PC-9 (cell line): ENCODE measurements around the gene SLC16A4. TPM values are rescaled to one million over a fixed set of nuclear protein-coding genes. Genes with fewer than 3 reads are reported as not detected.

Source experiments
- BruUV-seq: library from RNA; stranded (reverse); fragments of 400-500 nt; replicated peaks from 2 replicates; lab custom pipeline; 2021; lab: Mats Ljungman, UMichigan
- CTCF ChIA-PET: fragments of 300-600 bp; sonication (Branson Sonifier 250); formaldehyde crosslinking; loops from one replicate; lab custom pipeline; 2022; ENCODE audit warnings: antibody characterized with exemption; lab: Charles Lee
- POLR2A ChIA-PET: fragments of 300-600 bp; sonication (Branson Sonifier 250); formaldehyde crosslinking; loops from one replicate; lab custom pipeline; 2022; ENCODE audit warnings: antibody characterized with exemption; ENCODE audit not compliant: unreplicated experiment; lab: Charles Lee
- DNase-seq, 2 experiments: peaks; one replicate each; pipeline versions ENCODE4 v3.0.0 to v3.0.0-alpha.2; 2015 to 2022; ENCODE audit warnings: mixed read lengths in 1 of 2
- H2AFZ ChIP-seq: fragments of 200-600 bp; sonication (generic); 2 replicates; pipeline ENCODE4 v1.8.1; 2017; ENCODE audit warnings: antibody characterized with exemption
- H3F3A ChIP-seq: fragments of 200-600 bp; sonication (generic); 2 replicates; pipeline ENCODE4 v1.8.1; 2017; ENCODE audit warnings: antibody characterized with exemption, mild to moderate bottlenecking, low read depth; ENCODE audit not compliant: insufficient read depth
- H3K27ac ChIP-seq: fragments of 200-600 bp; sonication (generic); 2 replicates; pipeline ENCODE4 v1.6.1; 2016; ENCODE audit warnings: mixed run types
- H3K27me3 ChIP-seq: fragments of 200-600 bp; sonication (generic); 2 replicates; pipeline ENCODE4 v1.6.1; 2016; ENCODE audit warnings: low read depth, mixed run types; ENCODE audit not compliant: insufficient read depth
- H3K36me3 ChIP-seq: fragments of 200-600 bp; sonication (generic); 2 replicates; pipeline ENCODE4 v1.6.1; 2016; ENCODE audit warnings: low read depth, mixed run types
- H3K4me1 ChIP-seq: fragments of 200-600 bp; sonication (generic); replicated peaks from 2 replicates; pipeline ENCODE4 v1.6.1; 2016; ENCODE audit warnings: mixed run types; ENCODE audit not compliant: insufficient read depth
- H3K4me2 ChIP-seq: fragments of 200-600 bp; sonication (generic); 2 replicates; pipeline ENCODE4 v1.6.1; 2017; ENCODE audit warnings: mixed run types
- H3K4me3 ChIP-seq: fragments of 200-600 bp; sonication (generic); 2 replicates; pipeline ENCODE4 v1.6.1; 2016; ENCODE audit warnings: mixed run types
- H3K79me2 ChIP-seq: fragments of 200-600 bp; sonication (generic); 2 replicates; pipeline ENCODE4 v1.6.1; 2017; ENCODE audit warnings: low read depth, mixed run types
- H3K9me2 ChIP-seq: fragments of 200-600 bp; sonication (generic); 2 replicates; pipeline ENCODE4 v1.8.1; 2017; ENCODE audit warnings: mild to moderate bottlenecking; ENCODE audit not compliant: insufficient read depth
- H3K9me3 ChIP-seq: fragments of 200-600 bp; sonication (generic); 2 replicates; pipeline ENCODE4 v1.8.1; 2016; ENCODE audit warnings: low read depth; ENCODE audit not compliant: insufficient read depth
- H4K20me1 ChIP-seq: fragments of 200-600 bp; sonication (generic); 2 replicates; pipeline ENCODE4 v1.8.1; 2017; ENCODE audit not compliant: insufficient read depth
- EZH2 ChIP-seq: fragments of 200-600 bp; sonication (generic); IDR thresholded peaks from 2 replicates; pipeline ENCODE4 v1.8.0; 2017; ENCODE audit warnings: antibody characterized with exemption, low read depth
- intact Hi-C: fragments of 100-400 bp; cut with micrococcal nuclease; formaldehyde crosslinking; loops from one replicate; pipeline ENCODE4 v1.10.0; 2022; ENCODE audit not compliant: unreplicated experiment
- total RNA-seq: library from RNA; stranded (reverse); gene quantifications from 2 replicates; pipeline ENCODE4 v1.2.3, GENCODE V29; 2021
- TF ChIP-seq, protein P1 (sequence below): fragments of 200-600 bp; sonication (generic); conservative IDR thresholded peaks from 2 replicates; pipeline ENCODE4 v1.6.1; 2017; ENCODE audit warnings: mixed run types, antibody characterized with exemption, mild to moderate bottlenecking, moderate library complexity

The SLC16A4 gene
- total RNA-seq, 1 experiment from 2014 or later: 32.7 TPM

DNA sequence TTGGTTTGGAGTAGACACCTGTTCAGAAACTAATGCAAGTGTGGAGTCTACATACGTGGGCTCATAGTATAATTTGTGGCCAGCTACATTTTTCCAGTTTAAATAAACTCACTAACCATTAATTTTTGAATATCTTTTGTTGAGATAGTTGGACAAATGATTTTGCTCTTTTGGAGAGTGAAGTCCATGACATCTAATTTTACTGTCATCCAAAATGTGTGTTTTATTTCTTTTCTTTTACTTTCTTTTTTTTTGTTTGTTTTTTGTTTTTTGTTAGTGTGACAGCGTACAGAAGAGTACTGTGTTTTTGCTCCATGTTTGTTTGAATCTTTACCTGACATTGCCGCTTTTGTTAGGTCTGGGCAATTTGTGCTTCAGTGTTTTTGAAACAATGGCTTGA lies 46.7 kb downstream of the SLC16A4 start:
- peaks cover 85% of the 10 kb centered on the region for H3K4me1 ChIP-seq
- peak overlapping the region; percentile 77; the same call in 1 of the 2 replicates for H3K4me3 ChIP-seq
- H3K27ac ChIP-seq: no peak overlapping the region
- H3K79me2 ChIP-seq: peaks cover 99% of the 10 kb centered on the region
- peaks cover 90% of the 10 kb centered on the region for H4K20me1 ChIP-seq
- DNase-seq: no peak
- peak overlapping the region; percentile 91 for H3K4me2 ChIP-seq
- peaks cover 71% of the 10 kb centered on the region for H3K36me3 ChIP-seq
- BruUV-seq: no TSS peak
- H3K27me3 ChIP-seq: no peaks in the 10 kb centered on the region
- intact Hi-C loops: no loop called here
- no peak overlapping the region for H2AFZ ChIP-seq
- ChIA-PET CTCF (no interaction called here), POLR2A (interaction anchor here (0.6 kb wide), 1 partner anchor 134 kb away, joined by 3 read pairs; no protein-coding TSS in a partner anchor)
- H3K9me2 ChIP-seq: no peaks in the 10 kb centered on the region
- TF ChIP-seq, protein P1, sequence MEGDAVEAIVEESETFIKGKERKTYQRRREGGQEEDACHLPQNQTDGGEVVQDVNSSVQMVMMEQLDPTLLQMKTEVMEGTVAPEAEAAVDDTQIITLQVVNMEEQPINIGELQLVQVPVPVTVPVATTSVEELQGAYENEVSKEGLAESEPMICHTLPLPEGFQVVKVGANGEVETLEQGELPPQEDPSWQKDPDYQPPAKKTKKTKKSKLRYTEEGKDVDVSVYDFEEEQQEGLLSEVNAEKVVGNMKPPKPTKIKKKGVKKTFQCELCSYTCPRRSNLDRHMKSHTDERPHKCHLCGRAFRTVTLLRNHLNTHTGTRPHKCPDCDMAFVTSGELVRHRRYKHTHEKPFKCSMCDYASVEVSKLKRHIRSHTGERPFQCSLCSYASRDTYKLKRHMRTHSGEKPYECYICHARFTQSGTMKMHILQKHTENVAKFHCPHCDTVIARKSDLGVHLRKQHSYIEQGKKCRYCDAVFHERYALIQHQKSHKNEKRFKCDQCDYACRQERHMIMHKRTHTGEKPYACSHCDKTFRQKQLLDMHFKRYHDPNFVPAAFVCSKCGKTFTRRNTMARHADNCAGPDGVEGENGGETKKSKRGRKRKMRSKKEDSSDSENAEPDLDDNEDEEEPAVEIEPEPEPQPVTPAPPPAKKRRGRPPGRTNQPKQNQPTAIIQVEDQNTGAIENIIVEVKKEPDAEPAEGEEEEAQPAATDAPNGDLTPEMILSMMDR: no peak
- no peak for TF ChIP-seq EZH2
- peaks cover 6% of the 10 kb centered on the region; the same call in 1 of the 2 replicates for H3F3A ChIP-seq
- no peaks in the 10 kb centered on the region for H3K9me3 ChIP-seq

DNA sequence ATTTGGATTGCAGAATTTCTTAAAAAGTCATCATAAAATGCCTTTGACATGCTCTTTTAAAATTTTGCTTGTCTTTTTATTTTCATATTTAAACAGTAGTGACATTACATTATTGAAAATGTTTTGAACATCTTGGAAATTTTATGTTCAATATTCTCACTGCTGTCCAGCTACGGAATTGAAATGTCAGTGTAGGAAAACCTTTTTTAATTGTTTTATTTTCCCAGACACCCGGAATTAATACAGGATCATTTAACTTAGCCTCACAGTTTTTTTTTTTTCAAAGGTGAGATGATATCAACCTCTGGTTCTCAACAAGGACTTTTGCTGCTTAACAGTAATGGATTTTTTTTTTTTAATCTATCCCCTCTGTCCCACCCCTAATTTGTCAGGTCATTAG lies 47.6 kb downstream of the SLC16A4 start:
- peak overlapping the region; percentile 77 for H3K4me3 ChIP-seq
- no TSS peak for BruUV-seq
- no peaks in the 10 kb centered on the region for H3K9me3 ChIP-seq
- H3K27ac ChIP-seq: 0 out of 2 replicates have a peak overlapping the region, but pooled peaks have one; percentile 10
- H2AFZ ChIP-seq: no peak overlapping the region
- H3K9me2 ChIP-seq: no peaks in the 10 kb centered on the region
- intact Hi-C loops: no loop called here
- TF ChIP-seq, protein P1: no peak
- TF ChIP-seq EZH2: no peak
- peaks cover 90% of the 10 kb centered on the region for H3K79me2 ChIP-seq
- H3K4me1 ChIP-seq: peaks cover 76% of the 10 kb centered on the region
- POLR2A ChIA-PET: no interaction called here
- peaks cover 64% of the 10 kb centered on the region for H3K36me3 ChIP-seq
- peaks cover 9% of the 10 kb centered on the region; the same call in 1 of the 2 replicates for H3F3A ChIP-seq
- H3K4me2 ChIP-seq: peak overlapping the region; percentile 91
- CTCF ChIA-PET: interaction anchor here (0.7 kb wide), 1 partner anchor 10 kb away, joined by 12 read pairs; no protein-coding TSS in a partner anchor
- DNase-seq: no peak
- H3K27me3 ChIP-seq: no peaks in the 10 kb centered on the region
- peaks cover 82% of the 10 kb centered on the region for H4K20me1 ChIP-seq

DNA sequence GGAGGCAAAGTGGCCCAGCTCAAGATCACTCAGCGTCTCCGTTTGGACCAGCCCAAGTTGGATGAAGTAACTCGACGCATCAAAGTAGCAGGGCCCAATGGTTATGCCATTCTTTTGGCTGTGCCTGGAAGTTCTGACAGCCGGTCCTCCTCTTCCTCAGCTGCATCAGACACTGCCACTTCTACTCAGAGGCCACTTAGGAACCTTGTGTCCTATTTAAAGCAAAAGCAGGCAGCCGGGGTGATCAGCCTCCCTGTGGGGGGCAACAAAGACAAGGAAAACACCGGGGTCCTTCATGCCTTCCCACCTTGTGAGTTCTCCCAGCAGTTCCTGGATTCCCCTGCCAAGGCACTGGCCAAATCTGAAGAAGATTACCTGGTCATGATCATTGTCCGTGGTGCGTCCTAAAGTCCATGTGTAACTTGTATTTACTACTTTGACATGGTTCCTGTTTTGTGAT lies 48.9 kb downstream of the SLC16A4 start:
- BruUV-seq: no TSS peak
- H2AFZ ChIP-seq: no peak overlapping the region
- peaks cover 52% of the 10 kb centered on the region for H3K36me3 ChIP-seq
- H3K9me2 ChIP-seq: no peaks in the 10 kb centered on the region
- H4K20me1 ChIP-seq: peaks cover 71% of the 10 kb centered on the region
- TF ChIP-seq, protein P1: no peak
- no peak for TF ChIP-seq EZH2
- DNase-seq: no peak
- peak overlapping the region; percentile 91 for H3K4me2 ChIP-seq
- ChIA-PET POLR2A (no interaction called here), CTCF (no interaction called here)
- peak overlapping the region; percentile 77; the same call in 1 of the 2 replicates for H3K4me3 ChIP-seq
- H3K27me3 ChIP-seq: no peaks in the 10 kb centered on the region
- H3K27ac ChIP-seq: no peak overlapping the region
- peaks cover 76% of the 10 kb centered on the region for H3K79me2 ChIP-seq
- peaks cover 67% of the 10 kb centered on the region for H3K4me1 ChIP-seq
- intact Hi-C loops: no loop called here
- H3F3A ChIP-seq: peaks cover 20% of the 10 kb centered on the region
- no peaks in the 10 kb centered on the region for H3K9me3 ChIP-seq
